HG03575 (cell line): ENCODE data around the gene NOL4L.
"Not testable (repeated sequence)": the region's sequence is repeated elsewhere in the genome, so short reads cannot be mapped to it uniquely, and the experiment has no call there.

ENCODE experiments used
- ATAC-seq: cut with Tn5 transposase; IDR thresholded peaks from one replicate; pipeline ENCODE4 v1.9.1; 2021; ENCODE audit not compliant: unreplicated experiment, insufficient number of reproducible peaks, low FRiP score; ENCODE audit errors: extremely low read depth

Gene NOL4L

GRCh38 chr20:32505723-32506473 is 79.2 kb downstream of the NOL4L start:
- ATAC-seq: no peak

DNA sequence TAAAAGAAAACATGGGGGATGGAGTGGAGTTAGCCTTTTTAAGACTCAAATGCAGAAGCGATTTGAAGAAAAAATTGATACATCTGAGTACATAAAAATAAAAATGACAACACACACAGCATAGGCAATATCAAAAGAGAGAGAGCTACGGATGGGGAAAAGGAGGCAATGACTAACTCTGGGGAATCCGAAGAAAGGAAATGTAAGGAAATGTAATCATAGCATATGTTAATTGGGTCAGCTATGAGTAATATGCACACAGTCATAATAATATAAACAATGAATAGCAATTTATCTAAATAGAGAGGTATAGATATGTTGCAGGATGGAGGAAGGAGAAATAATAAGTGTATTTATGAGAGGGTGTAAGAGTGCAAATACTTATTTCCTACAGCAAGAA is 83.4 kb downstream of the NOL4L start:
- ATAC-seq: no peak

DNA sequence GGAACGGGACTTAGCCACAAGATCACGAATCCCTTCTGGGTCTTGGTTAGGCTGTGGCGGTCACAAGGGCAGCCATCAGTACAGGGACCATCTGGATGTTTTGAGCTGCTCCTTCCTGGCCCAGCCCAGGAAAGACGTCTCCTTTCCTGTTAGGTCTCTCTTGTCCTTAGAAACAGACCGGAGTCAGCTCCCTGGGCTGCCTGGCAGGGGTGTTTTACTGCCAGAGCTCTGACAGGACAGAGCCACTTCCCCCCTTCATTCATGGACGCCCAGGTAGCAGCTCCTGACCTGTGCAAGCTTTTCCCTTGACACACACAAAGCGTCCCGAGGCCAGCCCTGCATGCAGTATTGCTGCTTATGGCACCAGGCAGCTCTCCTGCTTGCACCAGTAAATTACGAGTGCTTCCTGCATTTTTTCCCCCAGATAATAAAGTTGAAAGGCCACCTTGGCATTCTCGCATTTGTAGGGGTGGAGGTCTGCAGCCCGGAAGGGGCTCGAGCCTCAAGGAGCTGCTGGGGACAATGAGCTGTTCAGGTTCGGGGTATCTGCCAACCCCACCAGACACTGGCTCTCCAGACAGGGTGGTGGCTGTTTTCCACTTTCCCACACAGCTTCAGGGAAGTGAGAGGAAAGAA is 87.4 kb downstream of the NOL4L start:
- ATAC-seq: no peak

DNA sequence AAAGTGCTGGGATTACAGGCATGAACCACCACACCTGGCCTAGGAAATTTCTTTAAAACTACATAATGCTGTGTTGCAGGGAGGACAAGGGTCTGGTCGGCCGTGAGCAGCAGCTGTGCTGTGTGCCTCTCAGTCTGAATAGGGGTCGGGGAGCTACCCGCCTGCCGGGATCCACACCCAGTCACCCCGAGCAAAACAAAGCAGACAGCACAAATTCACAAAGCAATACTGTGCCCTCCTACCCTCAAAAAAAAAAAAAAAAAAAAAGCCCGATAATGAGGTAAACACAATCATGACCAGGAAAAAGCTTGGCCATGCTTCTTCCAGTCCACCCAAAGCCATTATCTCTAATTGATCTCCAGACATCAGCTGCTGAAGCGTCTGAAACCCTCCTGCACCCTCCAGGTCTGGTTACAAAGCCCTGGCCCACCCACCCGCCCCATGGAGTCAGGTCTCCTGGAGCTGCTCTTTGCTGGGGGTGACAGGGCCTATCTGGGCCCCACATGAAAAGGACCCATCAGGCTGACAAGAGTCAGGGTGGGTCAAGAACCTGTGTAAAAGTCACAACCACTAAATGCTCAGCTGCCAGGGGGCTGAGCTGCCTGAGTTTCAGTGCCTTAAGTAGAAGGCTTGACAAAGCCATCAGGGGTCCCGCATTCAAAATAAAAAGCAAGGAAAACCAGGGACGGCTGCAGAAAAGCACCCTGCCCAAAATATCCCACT is 88.2 kb downstream of the NOL4L start:
- ATAC-seq: no peak

DNA sequence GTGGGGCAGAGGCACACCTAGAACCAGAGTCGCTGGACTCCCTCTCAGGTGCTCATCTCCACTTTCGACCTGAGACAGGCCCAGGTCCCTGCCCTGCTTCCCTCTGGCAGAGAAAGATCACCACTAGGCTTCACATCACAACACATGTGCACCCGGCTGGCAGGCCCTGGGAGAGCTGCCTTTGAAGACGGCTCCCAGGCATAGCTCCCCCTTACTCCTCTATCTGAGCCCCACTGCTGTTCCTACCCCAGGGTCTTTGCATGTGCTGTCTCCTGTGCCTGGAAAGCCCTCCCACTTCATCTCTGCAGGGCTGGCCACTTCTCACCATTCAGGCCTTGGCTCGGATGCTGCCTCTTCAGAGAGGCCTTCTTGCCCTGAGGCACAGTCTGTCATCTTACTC is 89.2 kb downstream of the NOL4L start:
- ATAC-seq: no peak

DNA sequence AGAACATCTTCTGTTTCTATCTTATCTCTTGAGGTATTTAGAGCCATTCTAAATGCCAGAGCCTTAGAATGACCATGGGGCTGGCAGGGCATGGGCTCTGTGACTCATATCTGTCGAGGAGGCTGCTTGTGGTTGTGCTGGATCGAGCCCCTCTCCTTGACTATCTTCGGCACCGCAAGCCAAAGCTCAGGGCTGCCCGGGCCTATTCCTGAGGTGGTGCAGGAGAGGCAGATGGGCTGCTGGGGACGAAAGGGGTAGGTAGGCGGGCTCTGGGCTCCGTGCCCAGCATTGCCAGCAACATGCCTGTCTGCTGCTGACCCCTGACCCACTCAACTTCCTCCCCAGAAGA is 89.9 kb downstream of the NOL4L start:
- no peak for ATAC-seq

- no peak for ATAC-seq
Measured at GRCh38 chr20:32494483-32495216, 90.5 kb downstream of the NOL4L start.

DNA sequence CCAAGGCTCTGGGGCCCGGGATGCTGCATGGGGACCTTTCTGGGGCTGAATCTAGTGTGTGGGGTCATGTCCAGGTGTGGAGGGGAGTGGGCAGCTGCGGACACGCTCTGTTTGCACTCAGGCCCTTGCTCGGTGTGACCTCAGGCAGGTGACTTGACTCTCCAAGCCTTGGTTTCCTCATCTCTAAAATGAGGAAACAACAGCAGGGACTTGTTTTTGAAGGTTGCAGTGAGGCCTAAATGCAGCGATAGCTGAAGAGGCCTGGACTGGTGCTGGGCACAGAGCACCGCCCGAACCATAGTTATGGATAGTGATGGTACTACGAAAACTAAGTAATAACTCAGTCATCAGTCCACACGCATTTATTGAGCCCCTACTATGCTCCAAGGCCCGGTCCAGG is 91.8 kb downstream of the NOL4L start:
- ATAC-seq: no peak

GRCh38 chr20:32491764-32492151 is 93.4 kb downstream of the NOL4L start:
- not testable (repeated sequence) for ATAC-seq

DNA sequence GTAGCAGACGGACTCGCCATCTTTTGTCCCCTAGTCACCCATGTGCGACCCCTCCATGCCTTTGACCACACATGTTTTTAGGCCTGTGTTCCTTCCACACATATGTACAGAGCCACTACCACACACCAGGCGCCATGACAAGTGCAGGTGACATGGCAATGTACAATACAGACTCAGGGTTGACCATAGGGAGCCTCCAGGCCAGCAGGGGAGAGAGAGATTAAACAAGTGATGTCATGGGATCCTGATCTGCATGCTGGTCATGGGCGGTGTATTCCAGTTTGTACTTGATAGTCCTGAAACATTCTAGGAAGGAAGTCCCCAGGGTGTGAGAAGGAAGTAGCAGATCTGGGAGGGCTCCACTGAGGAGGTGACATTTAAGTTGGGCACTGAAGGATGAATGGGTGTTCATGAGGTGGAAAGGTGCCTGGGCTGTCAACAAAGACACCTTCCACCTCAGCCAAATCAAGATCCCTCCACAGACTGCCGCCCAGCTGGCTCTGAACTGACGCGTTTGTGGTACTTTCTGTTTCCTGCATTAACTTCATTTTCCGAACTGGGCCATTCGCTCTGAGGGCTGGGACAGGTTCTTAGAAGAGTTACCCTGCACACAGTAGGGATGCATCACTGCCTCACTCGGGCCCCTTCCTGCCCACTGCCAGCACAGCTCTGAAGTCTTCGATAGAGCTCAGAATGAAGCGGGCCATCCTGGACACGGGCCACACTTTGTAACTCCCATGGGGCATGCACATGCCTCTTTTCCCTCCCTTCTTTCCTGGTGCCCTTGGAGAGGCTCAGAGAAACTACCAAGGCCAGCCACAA is 94.0 kb downstream of the NOL4L start:
- no peak for ATAC-seq

DNA sequence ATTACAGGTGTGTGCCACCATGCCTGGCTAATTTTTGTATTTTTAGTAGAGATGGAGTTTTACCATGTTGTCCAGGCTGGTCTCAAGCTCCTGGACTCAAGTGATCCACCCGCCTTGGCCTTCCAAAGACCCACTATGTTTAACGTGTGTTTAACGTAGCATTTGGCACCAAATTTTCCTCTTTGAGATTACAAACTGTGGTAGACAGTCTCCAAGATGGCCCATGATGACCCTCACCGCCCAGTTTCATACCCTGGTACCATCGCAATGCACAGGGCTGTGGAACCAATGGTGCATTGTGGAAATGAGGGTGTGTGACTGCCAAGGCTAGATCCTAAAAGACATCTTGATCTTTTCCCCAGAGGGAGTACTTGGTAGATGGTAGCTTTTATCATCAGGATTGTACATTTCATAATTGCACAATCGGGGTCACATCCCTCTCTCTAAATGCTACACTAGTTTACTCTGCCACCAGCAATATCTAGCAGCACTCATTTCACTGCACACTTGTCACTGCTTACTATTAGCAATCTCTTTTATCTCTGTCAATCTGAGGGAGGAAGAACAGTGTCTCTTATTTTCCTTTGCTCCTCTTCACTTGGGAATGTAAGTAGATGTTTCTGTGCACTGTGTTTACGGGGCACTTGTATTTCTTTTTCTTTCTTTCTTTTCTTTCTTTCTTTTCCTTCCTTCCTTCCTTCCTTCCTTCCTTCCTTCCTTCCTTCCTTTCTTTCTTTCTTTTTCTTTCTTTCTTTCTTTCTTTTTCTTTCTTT is 96.9 kb downstream of the NOL4L start:
- ATAC-seq: no peak

DNA sequence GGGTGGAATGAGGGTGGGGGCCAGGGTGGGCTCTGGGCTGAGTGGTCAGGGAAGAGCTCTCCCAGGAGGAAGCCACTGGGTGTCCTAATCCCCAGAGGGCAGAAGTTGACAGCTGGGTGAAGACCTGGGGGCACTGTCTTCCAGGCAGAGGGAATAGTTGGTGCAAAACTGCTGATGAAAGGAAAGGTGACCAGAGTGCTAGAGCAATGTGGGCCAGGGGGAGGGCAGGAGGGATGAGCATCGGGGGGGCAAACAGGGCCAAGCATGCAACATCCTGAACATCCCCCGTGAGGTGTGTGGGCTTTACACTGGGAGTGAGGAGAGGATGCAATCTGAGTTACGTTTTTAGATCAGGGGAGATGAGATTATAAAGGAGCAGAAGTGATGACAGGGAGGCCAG is 97.8 kb downstream of the NOL4L start:
- ATAC-seq: no peak

DNA sequence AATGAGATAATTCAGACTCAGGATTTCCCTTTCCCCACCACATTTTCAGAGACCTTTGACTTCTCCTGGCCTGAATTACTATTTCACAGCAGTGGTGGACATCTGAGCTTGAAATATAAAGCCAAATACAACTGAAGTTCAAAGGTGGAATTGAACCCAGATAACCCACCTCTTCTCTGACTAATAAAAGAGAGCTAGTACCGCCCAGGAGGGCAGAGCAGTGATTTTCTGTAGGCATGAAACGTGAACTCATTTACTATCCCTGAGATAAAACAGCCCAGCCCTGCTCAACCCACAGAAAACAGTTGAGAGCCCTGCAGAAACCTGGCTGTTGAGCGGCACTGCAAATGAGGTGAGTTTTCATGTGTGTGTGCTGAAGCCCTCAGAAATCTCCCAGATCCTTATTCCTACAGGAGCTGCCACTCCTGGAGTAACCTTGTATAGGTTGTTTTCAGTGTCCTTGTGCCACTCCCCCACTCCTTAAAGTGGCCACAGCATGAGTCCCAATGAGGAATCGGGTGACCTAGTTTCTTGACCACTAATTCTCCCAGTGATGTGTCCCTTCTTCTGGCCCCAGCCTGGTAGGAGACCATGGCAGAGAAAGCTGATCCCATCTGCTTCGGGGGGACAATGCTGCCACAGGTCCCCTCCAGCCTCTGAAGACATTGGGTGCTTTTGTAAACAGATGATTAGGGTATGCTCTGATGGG is 99.2 kb downstream of the NOL4L start:
- no peak for ATAC-seq

GRCh38 chr20:32484958-32485769 is 100.0 kb downstream of the NOL4L start:
- no peak for ATAC-seq

DNA sequence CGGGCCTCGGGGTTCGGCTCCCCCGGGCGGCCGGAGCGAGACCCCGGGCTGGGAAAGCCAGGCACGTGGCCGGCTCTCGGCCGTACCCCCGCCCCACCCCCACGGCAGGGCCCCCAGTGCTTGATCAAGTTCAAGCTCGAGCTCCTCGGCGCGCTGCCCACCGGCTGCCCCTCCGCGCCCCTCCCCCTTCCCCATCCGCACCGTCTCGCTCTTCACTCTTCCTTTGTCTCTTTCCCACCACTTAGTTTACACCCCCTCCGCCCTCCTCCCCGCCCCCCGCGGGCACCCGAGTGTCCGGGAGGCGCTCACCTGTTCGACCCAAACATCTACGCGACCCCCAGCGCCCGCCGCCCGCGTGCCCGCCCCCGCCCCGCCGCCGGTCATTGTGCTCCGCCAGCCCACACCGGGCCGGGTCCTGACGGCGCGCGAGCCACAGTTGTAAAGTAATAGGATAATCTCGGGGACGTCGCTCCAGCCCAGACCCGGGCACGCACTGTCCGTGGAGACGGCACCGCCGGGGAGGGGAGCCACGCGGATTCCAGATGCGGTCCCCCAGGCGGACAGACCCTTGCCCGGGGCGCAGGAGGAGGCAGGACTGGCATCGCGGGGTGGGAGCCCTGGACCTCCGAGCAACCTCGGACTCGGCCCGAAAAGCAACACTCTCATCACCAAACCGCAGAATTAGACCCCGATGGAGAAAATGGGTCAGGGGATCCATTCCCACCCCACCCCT is 100.7 kb downstream of the NOL4L start:
- no peak for ATAC-seq
